Activated CD4-positive, alpha-beta T cell treated with anti-CD3 and anti-CD28 coated beads, Interleukin-2, Interleukin-6, amounts not matched to agents 100 ng/mL and 50 ng/mL, durations not matched to agents 16 hours and 8 hours (primary cell): ENCODE measurements around the gene CENPP.
"Not testable (repeated sequence)": the region's sequence is repeated elsewhere in the genome, so short reads cannot be mapped to it uniquely, and the experiment has no call there.

Experiments
- DNase-seq: peaks from one replicate; pipeline ENCODE4 v3.0.0-alpha.2; 2020

The CENPP gene

DNA sequence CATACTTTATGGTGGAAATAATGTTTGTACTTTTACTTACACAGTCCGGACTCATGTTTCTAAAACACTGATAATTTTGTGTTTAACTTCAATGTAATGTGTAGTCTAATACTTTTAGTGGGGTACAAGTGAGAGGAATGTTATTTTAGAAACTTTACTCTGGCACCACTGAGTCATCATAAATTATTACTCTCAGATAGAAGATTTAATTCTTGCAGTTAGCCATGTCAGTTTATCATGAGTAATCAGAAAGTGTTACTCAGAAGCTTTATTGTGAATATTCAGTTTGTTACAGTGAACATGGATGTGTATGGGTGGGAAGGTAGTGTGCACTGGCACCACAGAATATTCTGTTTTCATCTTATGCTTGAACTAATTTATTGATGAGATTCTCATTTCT is 58.6 kb downstream of the CENPP start:
- no peak for DNase-seq

DNA sequence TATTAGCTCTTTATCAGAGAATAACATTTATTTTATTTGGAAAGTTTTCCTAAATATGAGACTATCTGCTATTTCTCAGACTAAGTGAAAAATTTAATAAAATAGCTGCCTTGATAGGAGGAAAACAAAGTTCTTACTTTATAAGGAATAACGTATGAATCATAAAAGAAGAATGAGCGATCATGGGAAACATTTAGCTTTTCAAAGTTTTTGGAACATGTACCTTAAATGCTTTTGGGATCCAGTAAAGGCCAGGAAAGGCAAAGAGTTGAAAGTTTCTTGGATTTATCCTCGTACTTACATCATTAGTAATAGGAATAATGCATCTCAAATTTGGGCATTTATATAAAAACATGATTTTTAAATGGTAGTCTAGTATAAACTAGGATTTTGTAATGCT is 59.2 kb downstream of the CENPP start:
- no peak for DNase-seq

DNA sequence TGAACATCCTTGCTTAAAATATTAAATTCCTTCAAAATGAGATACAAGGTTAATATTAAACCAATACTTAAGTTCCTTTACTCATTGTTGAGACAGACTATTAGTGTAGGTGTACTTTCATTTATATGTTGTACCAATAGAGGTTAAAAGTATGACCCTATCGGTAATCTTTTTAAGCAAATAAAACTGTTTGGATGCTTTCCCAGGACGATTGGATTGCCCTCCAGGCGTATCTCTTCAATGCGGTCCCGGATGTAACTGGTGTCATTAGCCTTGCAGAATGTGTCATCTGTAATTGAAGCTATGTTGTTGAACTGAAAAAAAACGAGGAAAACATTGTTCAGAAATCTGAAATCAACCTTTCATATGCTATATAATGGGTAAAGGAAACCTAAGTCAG is 59.7 kb downstream of the CENPP start:
- no peak for DNase-seq

DNA sequence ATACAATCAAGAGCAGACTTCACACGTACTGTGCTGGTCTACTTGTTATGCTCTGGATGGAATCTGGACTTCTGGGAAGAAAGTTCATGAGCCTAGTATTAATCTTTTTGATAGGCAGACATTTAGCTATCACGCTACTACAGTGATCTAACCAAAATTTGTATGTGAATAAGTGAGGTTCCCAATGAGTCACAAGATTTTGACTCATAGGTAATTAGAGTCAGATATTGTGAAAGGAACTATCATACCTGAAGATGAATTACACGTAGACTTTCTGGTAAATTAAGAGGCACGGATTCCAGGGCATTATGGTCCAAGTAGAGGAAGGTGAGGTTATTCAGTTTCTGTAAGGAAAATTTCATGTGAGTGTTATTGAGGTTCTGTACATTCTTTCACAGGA is 60.2 kb downstream of the CENPP start:
- DNase-seq = no peak

DNA sequence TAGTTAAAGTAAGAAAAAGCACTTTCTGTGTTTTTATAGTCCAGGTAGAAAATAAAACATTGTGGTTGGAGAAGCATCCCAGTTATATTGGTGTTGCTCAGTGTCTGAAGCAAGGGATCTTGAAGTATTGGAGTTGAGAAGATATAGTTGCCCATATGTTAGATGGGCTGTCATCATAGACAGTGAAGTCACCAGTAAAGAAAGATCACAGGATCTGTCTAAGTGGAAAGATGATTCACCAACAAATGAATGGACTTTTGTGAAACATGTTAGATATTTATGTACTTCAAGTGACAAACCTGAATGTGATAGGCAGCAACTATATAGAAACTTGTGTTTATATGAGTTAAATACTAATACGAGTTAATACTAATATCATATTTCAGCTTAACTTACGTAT is 66.9 kb downstream of the CENPP start:
- DNase-seq = no peak

DNA sequence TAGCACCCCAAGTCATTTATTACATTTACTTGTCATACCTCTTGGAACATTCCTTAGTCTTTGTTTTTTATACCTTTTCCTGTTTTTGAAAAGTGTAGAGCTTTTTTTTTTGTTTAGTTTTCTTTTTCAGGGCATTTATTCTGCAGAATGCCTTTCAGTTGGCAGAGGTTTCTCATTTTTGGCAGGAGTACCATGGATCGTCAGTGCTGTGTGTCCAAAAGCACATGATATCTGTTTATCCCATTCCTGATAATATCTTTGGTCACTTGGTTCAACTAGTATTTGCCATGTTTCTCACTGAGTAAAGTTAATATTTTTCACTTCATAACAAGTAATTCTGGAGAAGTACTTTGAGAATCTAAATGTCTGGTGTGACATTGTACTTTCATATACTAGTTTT is 67.9 kb downstream of the CENPP start:
- no peak for DNase-seq

DNA sequence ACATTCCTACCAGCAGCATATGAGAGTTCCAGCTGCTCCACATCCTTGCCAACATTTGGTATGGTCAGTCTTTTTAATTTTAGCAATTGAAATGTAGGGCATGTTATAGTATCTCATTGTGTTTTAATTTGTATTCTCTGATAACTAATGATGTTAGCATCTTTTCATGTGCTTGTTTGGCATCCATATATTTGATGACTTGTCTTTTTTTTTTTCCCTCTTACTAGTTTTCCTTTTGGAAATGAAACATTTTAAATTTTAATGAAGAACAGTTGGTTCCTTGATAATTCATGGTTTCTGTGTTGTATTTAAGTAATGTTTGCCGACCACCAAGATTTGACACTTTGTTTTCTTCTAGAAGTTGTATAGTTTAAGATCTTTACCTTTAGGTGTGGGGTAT is 69.9 kb downstream of the CENPP start:
- DNase-seq = no peak

DNA sequence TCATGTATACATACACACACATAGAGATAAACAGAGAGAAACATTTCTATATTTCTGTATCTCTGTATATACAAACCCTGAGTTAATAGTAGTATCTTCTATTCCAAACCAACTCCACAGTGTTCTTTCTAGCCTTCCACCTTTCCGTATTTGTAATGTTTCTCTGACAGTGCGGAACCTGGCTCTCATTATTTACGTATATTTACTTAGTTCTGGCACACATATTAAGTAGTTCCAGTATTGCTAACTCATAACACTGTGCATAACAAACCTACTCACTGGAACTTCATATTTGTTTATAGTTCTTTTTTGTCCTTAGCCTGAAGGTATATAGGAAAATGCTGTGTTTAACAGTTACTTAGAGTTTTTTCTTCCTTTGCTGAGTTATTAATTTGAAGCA is 72.1 kb downstream of the CENPP start:
- no peak for DNase-seq

DNA sequence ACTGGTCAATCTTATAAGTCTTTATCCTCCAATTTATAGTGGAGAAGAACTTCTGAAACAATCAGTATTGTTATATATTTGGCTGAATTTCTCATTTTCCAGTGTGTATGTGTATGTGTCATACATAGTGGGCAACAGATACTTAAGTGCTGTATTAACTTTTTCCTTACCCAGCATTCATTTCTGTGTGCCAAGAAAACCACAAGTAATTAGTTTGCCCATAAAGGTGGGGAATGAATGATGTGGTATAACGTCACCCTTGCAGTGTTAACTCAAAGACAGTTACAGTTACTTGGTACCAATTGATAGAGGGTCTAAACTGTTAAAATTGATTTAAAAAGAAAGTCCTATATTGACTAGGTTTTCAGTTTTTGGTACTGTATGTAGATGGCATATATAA is 76.6 kb downstream of the CENPP start:
- no peak for DNase-seq

DNA sequence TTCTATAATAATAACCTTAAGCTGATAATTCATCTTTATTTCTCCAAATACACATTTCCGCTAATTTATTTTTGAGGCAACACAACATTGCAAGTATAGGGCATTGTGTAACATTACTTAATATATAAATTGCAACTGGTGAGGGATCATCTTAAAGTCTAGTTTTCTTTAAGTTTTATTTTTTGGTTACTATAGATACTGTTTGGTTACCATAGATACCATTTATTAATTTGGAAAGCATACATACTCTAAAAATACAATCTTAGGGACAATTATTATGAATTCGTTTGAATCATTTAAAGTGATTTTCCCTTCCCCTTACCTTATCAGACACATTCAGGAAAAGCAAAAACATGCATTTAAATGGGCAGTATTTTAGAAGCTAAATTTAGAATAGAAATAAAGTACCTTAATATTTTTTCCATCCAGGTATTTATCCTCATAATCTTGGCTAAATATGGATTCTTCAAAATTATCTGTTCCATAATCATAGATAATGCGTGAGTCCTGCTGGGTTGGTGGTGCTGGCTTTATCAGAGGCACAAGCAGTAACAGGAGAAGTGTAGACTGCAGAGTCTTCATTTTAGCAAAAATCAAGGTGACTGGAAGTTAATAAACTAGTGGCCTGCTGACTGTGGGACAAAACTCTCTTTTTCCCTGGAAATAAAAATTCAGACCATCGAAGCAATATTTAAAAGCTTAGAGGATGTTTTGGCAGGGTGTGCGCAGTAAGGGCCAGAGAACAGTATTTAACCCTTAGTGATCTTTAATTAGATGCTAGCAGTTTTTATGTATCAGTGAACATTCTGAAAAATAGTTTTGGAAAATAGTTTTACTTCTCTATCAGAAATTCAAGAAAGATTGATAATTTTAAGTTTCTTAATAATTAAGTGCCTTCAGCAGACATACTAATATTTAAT is 77.3 kb downstream of the CENPP start:
- DNase-seq = no peak

DNA sequence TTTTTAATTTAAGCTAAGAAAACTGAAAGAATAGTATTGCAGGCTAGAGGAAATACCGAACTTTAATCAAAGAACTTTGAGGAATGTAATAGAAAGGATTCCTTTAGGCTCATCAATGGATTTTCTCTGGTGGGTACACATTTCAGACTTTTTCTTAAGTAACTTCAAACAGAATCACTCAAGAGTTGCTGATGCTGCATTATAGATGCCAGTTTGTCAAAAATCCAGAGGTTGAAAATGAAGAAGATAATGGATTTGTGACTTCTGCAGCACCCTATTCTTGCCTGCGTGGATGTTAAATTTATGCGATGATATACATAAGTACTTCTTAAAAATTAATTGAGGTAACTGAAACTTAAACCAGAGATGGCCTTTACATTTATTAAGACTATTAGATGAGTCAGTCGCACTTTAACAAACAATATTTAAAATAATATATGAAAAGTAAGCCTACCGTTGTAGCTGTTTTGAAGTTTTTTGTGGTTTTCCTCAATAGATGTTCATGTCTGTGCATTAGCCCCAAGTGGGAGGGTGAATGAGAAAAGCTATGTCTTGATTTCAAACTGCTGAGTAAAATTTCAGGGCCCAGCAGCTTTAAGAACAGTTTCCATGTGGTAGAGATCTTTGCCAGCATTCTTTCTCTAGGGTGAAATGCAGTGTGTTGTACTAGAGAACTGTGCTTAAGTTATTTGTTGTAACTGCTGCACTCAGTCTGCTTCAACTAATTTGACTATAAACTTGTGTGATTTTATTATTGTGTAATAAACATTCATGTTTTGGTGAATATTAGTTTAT is 78.5 kb downstream of the CENPP start, which contains the start of gene OGN:
Gene OGN (minus strand): TSS at position 537 of the 795 bp plus-strand sequence. CDS start 1,171 bp downstream, outside the sequence.
- no peak for DNase-seq

DNA sequence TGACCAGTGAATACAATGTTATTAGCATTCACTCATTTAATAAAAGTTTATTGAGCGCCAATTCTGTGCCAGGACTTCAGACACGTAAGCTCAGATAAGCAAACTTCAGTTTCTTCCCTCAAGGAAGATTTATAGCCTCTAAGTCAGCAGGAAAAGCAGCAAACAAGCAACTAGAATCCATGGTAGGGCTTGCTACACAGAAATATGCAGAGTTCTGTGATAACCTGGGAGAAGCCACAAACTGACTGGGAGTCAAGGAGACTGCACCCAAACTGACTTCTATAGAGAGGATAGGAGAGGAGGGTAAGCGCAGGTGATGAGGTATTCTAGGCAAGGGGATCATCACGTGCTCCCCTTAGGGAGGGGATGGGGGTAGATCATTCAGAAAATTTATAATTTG is 80.1 kb downstream of the CENPP start:
- no peak for DNase-seq

DNA sequence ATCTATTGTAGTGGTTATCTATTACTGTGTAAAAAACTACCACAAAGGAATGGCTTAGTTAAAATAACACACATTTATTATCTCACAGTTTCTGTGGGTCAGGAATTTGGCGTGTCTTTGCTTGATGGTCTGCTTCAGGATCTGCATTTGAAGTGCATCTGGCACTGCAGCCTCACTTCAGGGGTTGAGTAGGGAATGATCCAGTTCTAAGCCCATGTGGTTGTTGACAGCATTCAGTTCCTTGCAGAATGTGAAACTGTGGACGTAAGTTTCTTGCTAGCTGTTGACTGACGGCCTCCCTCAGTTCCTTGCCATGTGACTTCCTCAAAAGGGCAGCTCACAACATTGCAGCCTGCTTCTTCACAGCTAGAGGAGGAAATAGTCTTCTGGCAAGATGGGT is 80.7 kb downstream of the CENPP start:
- DNase-seq = peak; percentile 46

DNA sequence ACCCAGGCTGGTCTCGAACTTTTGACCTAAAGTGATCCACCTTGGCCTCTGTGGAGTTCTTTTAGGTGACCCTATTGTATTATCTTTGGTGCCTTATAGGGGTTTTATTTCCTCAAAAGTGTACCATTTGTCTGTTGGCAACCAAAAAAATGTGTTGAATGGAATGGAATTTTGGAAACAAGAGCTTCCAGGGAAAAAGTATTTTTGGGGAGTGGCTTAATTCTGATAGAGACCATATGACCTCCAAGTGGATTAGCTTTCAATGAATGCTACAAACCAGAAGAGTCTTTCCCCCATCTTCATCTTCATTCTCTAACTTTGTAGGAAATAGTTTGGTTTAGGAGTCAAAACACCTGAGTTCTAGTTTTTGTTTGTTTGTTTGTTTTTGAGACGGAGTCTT is 82.1 kb downstream of the CENPP start:
- no peak for DNase-seq

DNA sequence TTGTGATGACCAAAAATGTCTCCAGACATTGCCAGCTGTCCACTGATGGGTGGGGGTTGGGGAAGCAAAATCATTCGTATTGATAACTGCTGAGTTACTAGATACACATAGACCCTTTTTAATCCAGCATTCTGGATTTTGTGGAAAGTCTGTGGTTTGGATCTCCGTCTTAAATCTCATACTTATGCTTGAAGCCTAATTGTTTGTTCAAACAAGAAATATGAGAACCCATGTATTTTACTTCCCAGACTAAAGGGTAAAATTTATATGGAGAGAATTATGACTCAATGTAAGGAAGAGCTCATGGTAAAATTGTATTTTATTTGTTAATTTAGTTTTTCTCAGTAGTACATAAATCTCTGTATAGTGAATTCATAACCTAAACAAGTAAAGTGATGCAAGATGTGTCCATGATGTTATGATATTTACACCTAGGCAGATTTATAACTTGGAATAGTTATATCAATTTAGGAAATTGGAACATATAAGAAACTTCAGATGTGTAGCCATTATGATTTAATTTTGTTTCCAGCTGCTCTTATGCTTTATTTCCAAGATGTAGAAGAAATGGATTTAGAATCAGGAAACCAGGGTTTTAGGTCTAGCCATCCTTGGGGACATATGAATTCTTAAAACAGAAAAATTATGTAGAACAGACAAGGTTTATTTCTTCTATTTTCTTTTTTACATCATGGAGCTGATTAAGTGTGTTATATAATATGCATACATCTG is 83.2 kb downstream of the CENPP start:
- no peak for DNase-seq

DNA sequence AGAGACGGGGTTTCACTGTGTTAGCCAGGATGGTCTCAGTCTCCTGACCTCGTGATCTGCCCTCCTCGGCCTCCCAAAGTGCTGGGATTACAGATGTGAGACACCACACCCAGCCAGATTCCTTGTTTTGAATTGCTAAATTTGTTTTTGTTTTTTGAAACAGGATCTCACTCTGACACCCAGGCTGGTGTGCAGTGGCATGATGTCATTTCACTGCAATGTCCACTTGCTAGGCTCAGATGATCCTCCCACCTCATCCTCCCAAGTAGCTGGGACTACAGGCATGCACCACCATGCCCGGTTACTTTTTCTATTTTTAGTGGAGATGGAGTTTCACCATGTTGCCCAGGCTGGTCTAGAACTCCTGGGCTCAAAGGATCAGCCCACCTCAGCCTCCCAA is 85.4 kb downstream of the CENPP start:
- not testable (repeated sequence) for DNase-seq

DNA sequence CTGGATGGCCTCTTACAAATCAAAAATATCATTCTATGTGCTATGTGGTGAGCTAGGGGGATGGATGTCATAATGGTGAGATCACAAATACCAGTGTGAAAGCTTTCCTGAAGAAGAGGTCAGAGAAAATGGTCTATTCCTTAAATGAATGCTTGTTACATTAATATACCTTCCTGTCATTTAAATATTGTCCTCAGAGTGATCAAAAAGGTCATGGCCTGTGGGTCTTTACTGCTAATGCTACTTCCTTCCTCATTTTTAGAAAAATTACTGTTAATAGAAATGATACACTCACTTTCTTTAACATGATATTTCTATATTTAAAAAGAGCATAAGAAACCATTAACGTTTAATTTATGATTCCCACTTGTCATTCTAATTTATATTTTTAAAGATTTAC is 88.8 kb downstream of the CENPP start:
- DNase-seq = no peak

DNA sequence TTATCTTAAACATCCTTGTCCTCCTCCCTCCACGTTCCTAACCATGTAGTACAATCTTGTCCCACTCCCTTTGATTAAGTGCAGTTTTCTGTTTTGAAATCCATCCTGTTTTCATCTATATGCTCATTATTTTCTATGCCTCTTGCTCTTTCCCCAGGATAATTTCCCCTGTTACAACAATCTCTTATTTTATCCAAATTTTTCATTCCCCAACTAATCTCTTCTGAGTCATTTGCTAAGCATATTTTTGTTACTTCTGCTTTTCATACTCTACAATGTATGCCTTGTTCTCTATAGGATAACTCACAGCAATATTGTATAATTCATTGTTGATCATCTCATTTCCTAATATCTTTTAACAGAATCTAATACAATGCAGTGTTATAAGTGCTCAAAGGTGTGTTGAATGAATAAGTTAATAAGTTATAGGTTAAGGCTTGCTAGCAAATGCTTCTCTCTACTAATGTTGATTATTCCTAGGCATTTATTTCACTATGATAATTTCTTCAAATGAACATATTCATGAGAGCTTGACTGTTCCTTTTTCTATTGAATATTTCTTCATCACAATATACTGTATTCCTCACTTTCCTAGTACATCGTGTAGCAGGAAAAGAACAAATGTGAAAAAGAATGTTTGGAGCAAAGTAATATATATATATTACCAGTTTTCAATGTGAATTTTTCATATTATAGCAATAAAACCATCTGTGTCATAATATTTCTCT is 97.0 kb downstream of the CENPP start:
- DNase-seq = no peak

DNA sequence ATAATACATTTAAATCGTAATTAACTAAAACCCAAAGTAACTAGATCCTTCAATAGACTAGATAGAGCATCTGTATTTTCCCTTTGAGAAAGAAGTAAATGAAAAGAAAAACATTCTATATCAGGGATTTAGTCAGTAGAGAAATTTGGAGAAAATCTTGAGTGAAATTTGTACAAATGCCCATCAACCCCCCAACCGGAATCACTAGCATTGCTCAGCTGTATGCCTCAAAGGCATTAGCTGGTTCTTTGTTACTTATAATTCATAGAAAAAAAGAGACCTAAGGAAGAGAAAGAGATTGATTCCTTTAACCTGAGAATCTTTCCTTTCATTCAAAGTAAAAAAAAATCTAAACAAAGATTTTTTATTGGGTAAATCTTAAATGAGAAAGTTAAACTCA is 97.9 kb downstream of the CENPP start:
- no peak for DNase-seq

DNA sequence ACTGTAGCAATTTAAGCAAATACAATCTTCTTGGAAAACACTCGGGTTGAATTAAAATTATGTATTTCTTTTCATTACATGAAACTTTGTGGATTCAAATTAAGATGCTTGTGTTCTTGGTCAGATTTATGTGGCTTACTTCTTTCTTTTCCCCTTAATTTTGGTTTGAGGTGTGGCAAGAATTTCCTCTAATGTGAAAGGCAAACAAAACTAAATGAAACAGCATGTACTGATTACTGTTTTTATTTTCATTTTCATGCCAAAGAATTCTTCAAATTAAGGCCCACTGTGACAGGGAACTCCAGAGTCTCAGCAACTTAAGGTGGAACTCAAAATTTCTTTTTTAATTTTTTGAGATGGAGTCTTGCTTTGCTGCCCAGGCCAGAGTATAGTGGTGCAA is 98.6 kb downstream of the CENPP start, which contains the start of gene OMD:
Gene OMD (minus strand): TSS at position 132 of the 400 bp plus-strand sequence. CDS start 6,913 bp downstream, outside the sequence.
- no peak for DNase-seq

DNA sequence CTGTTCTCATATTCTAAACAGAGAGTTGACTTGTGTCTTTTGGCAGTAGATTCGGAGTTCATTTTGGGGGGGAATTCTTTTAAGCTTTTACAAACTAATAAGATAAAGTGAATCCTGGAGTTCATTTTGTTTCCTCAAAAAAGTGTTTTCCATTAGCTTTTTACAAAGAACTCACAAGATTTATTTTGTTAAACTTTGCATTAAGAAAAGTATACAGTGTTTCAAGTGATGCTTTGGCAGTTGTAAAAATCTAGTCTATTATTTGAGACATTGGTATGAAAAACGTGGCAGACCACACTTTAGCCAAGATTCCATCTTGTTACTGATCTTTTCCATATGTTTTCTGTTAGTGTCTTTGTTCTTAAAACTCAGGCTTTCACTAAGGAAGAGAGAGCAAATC is 99.7 kb downstream of the CENPP start:
- DNase-seq = no peak

DNA sequence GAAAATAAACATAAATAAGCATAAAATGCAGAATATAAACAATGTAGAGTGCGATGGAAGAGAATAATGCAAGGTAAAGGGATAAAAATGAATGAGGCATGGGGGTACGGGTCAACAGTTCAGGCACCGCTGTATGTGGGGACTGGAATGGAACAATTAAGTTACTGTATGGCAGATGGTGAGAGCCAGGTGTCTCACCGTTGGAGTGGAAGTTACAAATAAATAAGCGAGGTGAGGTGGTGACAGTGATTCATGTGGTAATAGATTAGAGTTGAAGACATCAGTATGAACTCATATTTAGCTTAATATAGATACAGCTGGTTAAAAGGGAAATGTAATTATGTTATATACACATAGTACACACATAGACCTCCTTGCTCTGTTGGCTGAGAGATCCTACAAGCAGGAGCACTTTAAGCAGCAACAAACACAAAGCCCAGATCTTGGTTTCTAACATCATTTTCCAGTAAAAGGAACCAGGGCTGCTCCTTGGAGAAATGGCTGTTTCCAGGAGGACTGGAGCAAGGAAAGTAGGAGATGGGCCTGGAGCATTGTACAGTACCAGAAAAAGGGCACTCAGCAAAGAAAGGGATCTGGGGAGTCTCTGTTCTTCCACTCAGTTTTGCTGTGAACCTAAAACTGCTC is 100.9 kb downstream of the CENPP start:
- no peak for DNase-seq
